Osteocyte (in vitro differentiated cells): Measurements from ENCODE around the gene ZDHHC13. TPM values are rescaled to one million over a fixed set of nuclear protein-coding genes. Genes with fewer than 3 reads are reported as not detected.

Experiments
- DNase-seq: peaks from one replicate; pipeline ENCODE4 v3.0.0; 2021; ENCODE audit warnings: mixed read lengths; ENCODE audit not compliant: unreplicated experiment; ENCODE audit errors: extremely low spot score
- H3K27ac Mint-ChIP-seq: one replicate; pipeline ENCODE4 v1.8.0; 2021; ENCODE audit warnings: mild to moderate bottlenecking, mixed read lengths; ENCODE audit not compliant: unreplicated experiment
- H3K27me3 Mint-ChIP-seq: one replicate; pipeline ENCODE4 v1.8.0; 2021; ENCODE audit warnings: mixed read lengths; ENCODE audit not compliant: unreplicated experiment
- H3K36me3 Mint-ChIP-seq: one replicate; pipeline ENCODE4 v1.8.0; 2021; ENCODE audit warnings: mixed read lengths; ENCODE audit not compliant: unreplicated experiment
- H3K4me1 Mint-ChIP-seq: one replicate; pipeline ENCODE4 v1.8.0; 2021; ENCODE audit warnings: mixed read lengths; ENCODE audit not compliant: unreplicated experiment
- H3K4me3 Mint-ChIP-seq: one replicate; pipeline ENCODE4 v1.8.0; 2021; ENCODE audit warnings: mild to moderate bottlenecking, moderate library complexity, mixed read lengths; ENCODE audit not compliant: unreplicated experiment
- H3K9me3 Mint-ChIP-seq: one replicate; pipeline ENCODE4 v1.8.0; 2021; ENCODE audit warnings: mixed read lengths; ENCODE audit not compliant: unreplicated experiment
- CTCF ChIP-seq: fragments of 200-600 bp; sonication (generic); IDR thresholded peaks from 2 replicates; pipeline ENCODE4 v1.5.0; 2021; ENCODE audit warnings: antibody characterized with exemption, mild to moderate bottlenecking, moderate library complexity
- total RNA-seq: library from RNA; stranded (reverse); gene quantifications from 2 replicates; pipeline ENCODE4 v1.2.1, GENCODE V29; 2021

Gene ZDHHC13
- total RNA-seq, 1 donor from 2014 or later: 11.6 TPM

GRCh38 chr11:19156892-19157291 is 39.9 kb downstream of the ZDHHC13 start:
- H3K27me3 Mint-ChIP-seq: no peaks in the 10 kb centered on the region

GRCh38 chr11:19160847-19161246 is 43.9 kb downstream of the ZDHHC13 start:
- TF ChIP-seq CTCF: no peak
- no peaks in the 10 kb centered on the region for H3K9me3 Mint-ChIP-seq
- H3K27me3 Mint-ChIP-seq: no peaks in the 10 kb centered on the region
- H3K27ac Mint-ChIP-seq: no peak overlapping the region
- peaks cover 16% of the 10 kb centered on the region for H3K4me1 Mint-ChIP-seq
- peaks cover 33% of the 10 kb centered on the region for H3K36me3 Mint-ChIP-seq
- H3K4me3 Mint-ChIP-seq: no peak overlapping the region
- no peak for DNase-seq

More at GRCh38 chr11:19156892-19157291, 39.9 kb downstream of the ZDHHC13 start:
- no peak for TF ChIP-seq CTCF
- H3K27ac Mint-ChIP-seq: no peak overlapping the region
- DNase-seq: no peak
- no peaks in the 10 kb centered on the region for H3K4me1 Mint-ChIP-seq
- H3K36me3 Mint-ChIP-seq: peaks cover 44% of the 10 kb centered on the region
- no peaks in the 10 kb centered on the region for H3K9me3 Mint-ChIP-seq
- no peak overlapping the region for H3K4me3 Mint-ChIP-seq

GRCh38 chr11:19161651-19162050 is 44.7 kb downstream of the ZDHHC13 start:
- DNase-seq: no peak
- TF ChIP-seq CTCF: no peak
- Mint-ChIP-seq H3K4me3 (no peak overlapping the region), H3K27ac (no peak overlapping the region), H3K36me3 (peaks cover 34% of the 10 kb centered on the region), H3K9me3 (no peaks in the 10 kb centered on the region), H3K27me3 (no peaks in the 10 kb centered on the region), H3K4me1 (peaks cover 16% of the 10 kb centered on the region)

GRCh38 chr11:19162951-19163505 is 46.1 kb downstream of the ZDHHC13 start:
- Mint-ChIP-seq H3K27ac (peak overlapping the region; percentile 65), H3K27me3 (no peaks in the 10 kb centered on the region), H3K36me3 (peaks cover 37% of the 10 kb centered on the region), H3K4me1 (peaks cover 16% of the 10 kb centered on the region), H3K4me3 (no peak overlapping the region), H3K9me3 (no peaks in the 10 kb centered on the region)
- no peak for TF ChIP-seq CTCF
- no peak for DNase-seq

GRCh38 chr11:19163617-19164016 is 46.6 kb downstream of the ZDHHC13 start:
- no peak for TF ChIP-seq CTCF
- Mint-ChIP-seq H3K36me3 (peaks cover 43% of the 10 kb centered on the region), H3K27me3 (no peaks in the 10 kb centered on the region), H3K9me3 (no peaks in the 10 kb centered on the region), H3K27ac (peak overlapping the region; percentile 65), H3K4me3 (no peak overlapping the region), H3K4me1 (peaks cover 16% of the 10 kb centered on the region)
- no peak for DNase-seq
